Measurements from ENCODE around the gene FANCG. TPM values are rescaled to one million over a fixed set of nuclear protein-coding genes. Genes with fewer than 3 reads are reported as not detected.
A peak's percentile ranks its signal among the peaks of the same experiment; 100 is the strongest.

Gene FANCG
- polyA plus RNA-seq, 4 donors: 38.1 to 52.3 (median 45.1) TPM

DNA sequence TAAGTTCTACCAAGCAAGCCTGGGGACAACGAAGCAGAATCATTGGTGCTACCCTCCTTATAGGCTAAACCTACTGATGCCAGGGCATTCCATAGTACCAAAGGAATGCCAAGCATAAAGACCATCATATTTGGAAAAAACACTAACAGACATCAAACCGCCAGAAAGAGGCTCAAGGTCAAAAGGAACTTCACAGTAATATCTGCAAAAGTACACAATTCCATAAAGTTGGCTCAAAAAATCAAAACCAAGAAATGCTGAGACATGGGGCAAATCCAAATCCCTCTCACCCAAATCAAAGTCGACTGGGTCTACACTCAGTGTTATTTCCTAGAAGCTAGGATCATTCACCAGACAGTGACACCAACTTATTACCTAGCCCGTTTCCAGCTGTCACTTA lies 10.7 kb downstream of the FANCG start:
- no peak for DNase-seq (ENCODE audit: low read depth in 4 of 4, low spot score in 3 of 4)

GRCh38 chr9:35067056-35067455 lies 12.7 kb downstream of the FANCG start:
- no peak for DNase-seq (ENCODE audit: low read depth in 4 of 4, low spot score in 3 of 4)

DNA sequence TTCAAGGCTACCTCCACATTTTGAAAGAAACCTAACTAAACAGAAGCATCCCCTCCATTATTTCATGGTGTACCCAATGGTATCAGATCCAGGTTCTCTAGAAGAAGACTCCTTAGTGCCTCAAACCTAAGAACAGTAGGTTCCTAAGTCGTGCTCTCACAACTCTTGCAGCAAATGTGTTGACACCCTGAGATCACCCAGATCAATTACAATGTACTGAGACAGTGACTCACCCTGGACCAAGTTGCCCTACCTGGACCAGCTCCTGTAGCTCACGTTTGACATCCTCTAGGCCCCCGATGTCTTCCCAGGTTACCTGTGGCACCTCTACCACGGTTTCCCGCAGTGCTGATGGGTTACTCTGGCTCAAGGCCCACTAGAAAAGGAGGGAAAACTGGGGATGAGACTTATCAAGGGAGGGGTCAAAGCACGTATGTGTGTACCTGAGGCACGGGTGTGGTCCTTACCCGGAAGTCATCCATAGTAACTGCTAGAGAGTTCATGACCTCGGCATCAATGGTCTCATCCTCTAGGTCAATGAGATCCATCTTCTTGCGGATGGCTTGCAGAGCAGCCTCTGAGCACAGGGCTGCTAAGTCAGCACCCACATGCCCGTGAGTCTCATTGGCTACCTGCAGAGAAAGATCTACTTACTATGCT lies 19.1 kb downstream of the FANCG start:
- DNase-seq (ENCODE audit: low read depth in 4 of 4, low spot score in 3 of 4): no peak

- DNase-seq (ENCODE audit: low read depth in 4 of 4, low spot score in 3 of 4): no peak
Observed at GRCh38 chr9:35059438-35059837, 20.3 kb downstream of the FANCG start.

DNA sequence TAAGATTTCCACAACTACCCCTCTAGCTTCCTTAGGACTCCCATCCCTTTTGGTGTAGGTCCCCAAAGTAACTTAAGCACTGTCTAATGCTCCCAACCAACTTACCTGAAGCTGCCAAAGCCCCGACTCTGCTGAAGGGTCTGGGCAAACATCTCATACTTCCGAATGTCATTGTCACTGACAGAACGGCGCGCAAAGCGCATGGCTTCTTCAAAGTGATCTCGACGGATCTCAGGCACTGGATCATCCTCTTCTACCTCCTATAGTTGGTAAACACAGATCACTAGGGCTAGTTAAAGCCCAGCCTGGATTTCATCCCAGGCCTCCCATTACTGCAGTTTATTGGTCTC lies 22.5 kb downstream of the FANCG start:
- no peak for DNase-seq (ENCODE audit: low read depth in 4 of 4, low spot score in 3 of 4)

- no peak for DNase-seq (ENCODE audit: low read depth in 4 of 4, low spot score in 3 of 4)
Observed at GRCh38 chr9:35056571-35057270, 23.0 kb downstream of the FANCG start.

DNA sequence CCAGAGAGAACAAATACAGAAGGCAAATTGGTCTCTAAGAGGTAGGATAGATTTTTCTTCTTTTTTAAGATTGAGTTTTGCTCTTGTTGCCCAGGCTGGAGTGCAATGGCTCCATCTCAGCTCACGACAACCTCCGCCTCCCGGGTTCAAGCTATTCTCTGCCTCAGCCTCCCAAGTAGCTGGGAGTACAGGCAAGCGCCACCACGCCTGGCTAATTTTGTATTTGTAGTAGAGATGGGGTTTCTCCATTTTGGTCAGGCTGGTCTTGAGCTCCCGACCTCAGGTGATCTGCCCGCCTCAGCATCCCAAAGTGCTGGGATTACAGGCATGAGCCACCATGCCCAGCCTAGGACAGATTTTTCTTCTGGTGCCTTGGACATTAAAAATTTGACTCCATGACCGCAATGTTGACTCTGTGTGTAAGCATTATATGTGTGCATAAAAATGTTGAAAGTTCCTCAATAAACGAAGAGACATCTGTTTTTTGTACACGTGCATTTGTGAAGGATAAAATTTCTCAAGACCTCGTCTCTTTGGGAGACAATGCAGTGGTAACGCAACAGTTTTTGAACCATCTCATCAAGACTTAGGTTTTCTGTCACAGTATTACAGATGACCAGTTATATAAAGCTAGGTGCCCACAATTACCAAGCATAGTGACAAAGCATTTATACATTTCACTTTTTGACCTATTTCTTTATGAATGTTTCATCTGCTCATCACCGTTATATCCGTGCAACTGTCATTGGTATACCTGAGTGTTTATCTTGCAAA lies 24.7 kb downstream of the FANCG start:
- no peak for DNase-seq (ENCODE audit: low read depth in 4 of 4, low spot score in 3 of 4)

- DNase-seq (ENCODE audit: low read depth in 4 of 4, low spot score in 3 of 4): no peak
Observed at GRCh38 chr9:35054185-35054835, 25.4 kb downstream of the FANCG start.

DNA sequence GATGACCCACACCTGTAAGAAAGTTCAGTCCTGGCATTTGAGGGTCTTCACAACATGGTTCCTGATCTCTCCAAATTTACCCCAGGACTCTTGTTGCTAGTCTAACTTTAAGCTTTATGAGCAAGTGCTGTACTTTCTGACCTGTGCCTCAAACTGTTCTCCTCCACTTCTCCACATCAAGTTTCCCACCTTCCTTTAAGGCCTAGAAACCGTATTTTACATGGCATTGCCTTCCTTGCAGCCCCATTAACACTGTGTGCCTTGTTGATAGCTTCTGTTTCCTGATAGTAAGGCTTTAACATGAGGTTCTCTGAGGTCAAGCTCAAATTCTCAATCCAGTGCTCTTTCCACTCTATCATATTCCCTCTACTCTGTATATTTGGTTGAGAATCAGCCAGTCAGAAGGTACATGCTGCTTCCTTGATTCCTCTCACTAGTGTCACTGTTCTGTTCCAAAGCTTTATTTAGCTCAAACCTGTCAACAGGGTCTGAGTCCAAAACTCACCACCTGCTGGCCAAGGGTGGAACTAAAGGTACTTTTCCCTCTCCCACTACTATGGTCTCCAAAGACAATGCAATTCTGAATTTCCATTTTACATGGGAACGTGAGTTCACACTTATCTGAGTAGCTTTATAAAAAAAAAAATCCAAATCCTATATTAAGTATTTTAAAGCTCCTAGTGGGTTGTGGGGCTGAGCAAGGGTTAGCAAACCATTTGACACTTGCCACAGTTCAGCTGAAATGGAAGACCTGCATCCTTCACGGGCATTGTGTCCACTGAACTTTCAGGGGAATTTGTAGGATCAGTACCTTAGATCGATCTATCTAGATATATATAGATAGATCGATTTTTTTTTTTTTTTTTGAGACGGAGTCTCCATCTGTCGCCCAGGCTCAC lies 28.4 kb downstream of the FANCG start:
- DNase-seq (ENCODE audit: low read depth in 4 of 4, low spot score in 3 of 4): no peak

GRCh38 chr9:35048511-35048910 lies 31.2 kb downstream of the FANCG start:
- DNase-seq (ENCODE audit: low read depth in 4 of 4, low spot score in 3 of 4): no peak

GRCh38 chr9:35044071-35044470 lies 35.7 kb downstream of the FANCG start:
- DNase-seq (ENCODE audit: low read depth in 4 of 4, low spot score in 3 of 4): no peak

DNA sequence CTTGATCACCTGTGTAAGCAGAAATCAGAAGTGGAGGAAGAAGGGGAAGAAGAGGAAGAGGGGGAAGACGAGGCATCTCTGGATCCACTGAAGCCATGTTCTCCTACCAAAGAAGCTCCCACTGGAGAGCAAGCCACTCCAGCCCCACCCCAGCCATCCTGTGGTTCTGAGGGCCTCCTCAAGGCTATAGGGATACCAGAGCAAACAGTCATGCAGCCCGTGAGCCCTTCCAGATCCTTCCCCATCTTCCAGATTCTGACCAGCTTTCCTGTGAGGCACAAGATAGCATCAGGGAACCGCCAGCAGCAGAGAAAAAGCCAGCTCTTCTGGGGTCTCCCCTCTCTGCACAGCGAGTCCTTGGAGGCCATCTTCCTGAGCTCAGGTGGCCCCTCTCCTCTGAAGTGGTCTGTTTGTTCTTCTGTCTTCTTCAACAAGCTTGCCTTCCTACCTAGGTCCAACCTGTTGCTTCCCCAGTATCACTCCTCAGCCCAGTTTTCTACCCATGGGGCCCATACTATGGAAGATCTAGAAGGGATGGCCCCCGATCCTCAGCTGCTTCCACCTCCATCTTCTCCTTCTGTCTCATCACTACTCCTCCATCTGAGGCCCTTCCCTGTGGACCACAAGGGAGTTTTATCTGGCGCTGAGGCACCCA lies 36.7 kb downstream of the FANCG start:
- no peak for DNase-seq (ENCODE audit: low read depth in 4 of 4, low spot score in 3 of 4)

DNA sequence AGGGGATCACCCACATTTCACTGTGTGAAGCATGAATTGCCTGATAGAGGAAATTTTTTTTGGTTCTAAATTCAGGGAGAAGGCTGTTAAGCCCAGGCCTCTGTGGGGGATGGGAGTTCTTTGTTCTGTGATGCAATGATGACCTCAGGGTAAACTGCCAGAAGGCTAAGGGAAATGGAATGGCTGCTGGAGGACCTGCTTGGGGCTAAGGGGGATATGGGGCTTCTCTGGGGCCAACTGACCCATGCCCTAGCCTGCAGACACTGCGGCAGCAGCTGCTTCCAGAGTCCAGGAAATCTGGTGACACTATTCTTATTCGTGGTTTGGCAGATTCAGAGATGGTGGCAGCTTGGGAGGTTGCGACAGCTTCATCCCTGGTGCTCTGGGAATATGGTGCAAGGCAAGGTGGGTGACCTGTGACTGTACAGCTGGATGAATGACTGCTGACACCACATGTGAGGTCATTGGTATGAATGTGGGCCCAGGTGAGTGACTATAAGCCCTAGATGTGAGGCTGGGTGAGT lies 37.6 kb downstream of the FANCG start:
- DNase-seq (ENCODE audit: low read depth in 4 of 4, low spot score in 3 of 4): no peak

GRCh38 chr9:35035851-35036701 lies 43.7 kb downstream of the FANCG start:
- peak in 1 of 4 donors; percentile 12 for DNase-seq (ENCODE audit: low read depth in 4 of 4, low spot score in 3 of 4)

GRCh38 chr9:35033101-35033500 lies 46.6 kb downstream of the FANCG start:
- no peak for DNase-seq (ENCODE audit: low read depth in 4 of 4, low spot score in 3 of 4)

DNA sequence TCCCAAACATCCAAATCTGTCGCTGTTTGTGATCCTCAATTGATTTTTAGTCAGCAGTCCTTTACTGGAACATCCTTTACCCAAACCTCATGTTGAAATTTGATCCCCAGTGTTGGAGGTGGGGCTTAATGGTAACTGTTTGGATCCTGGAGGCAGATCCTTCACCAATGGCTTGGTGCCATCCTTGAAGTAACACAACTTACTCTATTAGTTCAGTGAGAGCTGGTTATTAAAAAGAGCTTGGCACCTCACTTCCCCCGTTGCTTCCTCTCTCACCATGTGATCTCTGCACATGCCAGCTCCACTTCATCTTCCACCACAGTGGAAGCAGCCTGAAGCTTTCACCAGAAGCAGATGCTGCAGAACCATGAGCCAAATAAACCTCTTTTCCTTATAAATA lies 49.9 kb downstream of the FANCG start:
- DNase-seq (ENCODE audit: low read depth in 4 of 4, low spot score in 3 of 4): no peak

- DNase-seq (ENCODE audit: low read depth in 4 of 4, low spot score in 3 of 4): no peak
Observed at GRCh38 chr9:35029241-35029640, 50.5 kb downstream of the FANCG start.

GRCh38 chr9:35028341-35028740 lies 51.4 kb downstream of the FANCG start:
- DNase-seq (ENCODE audit: low read depth in 4 of 4, low spot score in 3 of 4): no peak

DNA sequence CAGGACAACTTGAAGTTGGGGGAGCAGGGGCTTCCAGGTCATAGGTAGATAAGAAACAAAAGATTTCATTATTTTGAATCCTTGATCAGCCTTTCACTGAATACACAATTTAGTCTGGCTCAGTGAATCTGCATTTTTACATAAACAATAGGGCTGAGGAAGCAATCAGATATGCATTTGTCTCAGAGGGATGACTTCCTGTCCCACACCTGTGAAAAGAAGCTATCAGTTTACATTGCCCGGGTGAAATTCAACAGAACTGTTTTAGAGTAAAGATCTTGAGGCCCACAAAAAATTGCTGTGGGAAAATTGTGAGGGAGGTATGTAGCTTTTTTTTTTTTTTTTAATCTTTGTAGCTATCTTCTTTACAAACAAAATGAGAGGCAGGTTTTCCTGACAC lies 51.9 kb downstream of the FANCG start:
- DNase-seq (ENCODE audit: low read depth in 4 of 4, low spot score in 3 of 4): no peak
